ENCODE results near the gene TMEM120B. TPM values are rescaled to one million over a fixed set of nuclear protein-coding genes. Genes with fewer than 3 reads are reported as not detected.

TMEM120B gene
- total RNA-seq, 1 donor: 8.0 TPM

GRCh38 chr12:121778567-121779421, 66.2 kb downstream of the TMEM120B start:
- TF ChIP-seq CTCF (IDR thresholded peaks at IDR 0.05; ENCODE audit: insufficient read depth, low read length): no peak
- no peak for DNase-seq (ENCODE audit: low read depth)

GRCh38 chr12:121779422-121779895, 66.9 kb downstream of the TMEM120B start:
- no peak for TF ChIP-seq CTCF (IDR thresholded peaks at IDR 0.05; ENCODE audit: insufficient read depth, low read length)
- H3K4me3 ChIP-seq (ENCODE audit: low read depth, low read length): no peak overlapping the region
- no peak for DNase-seq (ENCODE audit: low read depth)

More at GRCh38 chr12:121778567-121779421, 66.2 kb downstream of the TMEM120B start:
- H3K4me3 ChIP-seq (ENCODE audit: low read depth, low read length): no peak overlapping the region

- no peak overlapping the region for H3K4me3 ChIP-seq (ENCODE audit: low read depth, low read length)
- no peak for TF ChIP-seq CTCF (IDR thresholded peaks at IDR 0.05; ENCODE audit: insufficient read depth, low read length)
- no peak for DNase-seq (ENCODE audit: low read depth)
These were observed 67.9 kb downstream of the TMEM120B start for GRCh38 chr12:121780429-121780828.

GRCh38 chr12:121781484-121781997, 69.0 kb downstream of the TMEM120B start:
- TF ChIP-seq CTCF (IDR thresholded peaks at IDR 0.05; ENCODE audit: insufficient read depth, low read length): no peak
- DNase-seq (ENCODE audit: low read depth): peak; percentile 39
- H3K4me3 ChIP-seq (ENCODE audit: low read depth, low read length): no peak overlapping the region

GRCh38 chr12:121781998-121782979, 69.7 kb downstream of the TMEM120B start:
- TF ChIP-seq CTCF (IDR thresholded peaks at IDR 0.05; ENCODE audit: insufficient read depth, low read length): no peak
- no peak overlapping the region for H3K4me3 ChIP-seq (ENCODE audit: low read depth, low read length)
- DNase-seq (ENCODE audit: low read depth): no peak

GRCh38 chr12:121783766-121784165, 71.2 kb downstream of the TMEM120B start:
- no peak overlapping the region for H3K4me3 ChIP-seq (ENCODE audit: low read depth, low read length)
- DNase-seq (ENCODE audit: low read depth): peak; percentile 37
- no peak for TF ChIP-seq CTCF (IDR thresholded peaks at IDR 0.05; ENCODE audit: insufficient read depth, low read length)
